ENCODE results near the gene CYFIP2. TPM values are rescaled to one million over a fixed set of nuclear protein-coding genes. Genes with fewer than 3 reads are reported as not detected.
A peak's percentile ranks its signal among the peaks of the same experiment; 100 is the strongest.

Gene CYFIP2
- total RNA-seq (2021; ENCODE audit: unreplicated experiment) (45.1 TPM), Bru-seq, nascent RNA (percentile 62 among the genes with signal in this experiment), BruChase-seq, experiment 1, labeled RNA remaining after a 6-hour chase (percentile 60 among the genes with signal in this experiment), BruChase-seq, experiment 2, labeled RNA remaining after a 2-hour chase (percentile 55 among the genes with signal in this experiment)
- polyA plus RNA-seq (2012) = 49.0 and 66.4 TPM in 2 replicates
- long read RNA-seq, full-length matches to known transcripts = 24 of 84 reads
- long read RNA-seq, partial matches to known transcripts = 36 of 84 reads
- long read RNA-seq, other reads (novel, unspliced or antisense) = 24 of 84 reads

DNA sequence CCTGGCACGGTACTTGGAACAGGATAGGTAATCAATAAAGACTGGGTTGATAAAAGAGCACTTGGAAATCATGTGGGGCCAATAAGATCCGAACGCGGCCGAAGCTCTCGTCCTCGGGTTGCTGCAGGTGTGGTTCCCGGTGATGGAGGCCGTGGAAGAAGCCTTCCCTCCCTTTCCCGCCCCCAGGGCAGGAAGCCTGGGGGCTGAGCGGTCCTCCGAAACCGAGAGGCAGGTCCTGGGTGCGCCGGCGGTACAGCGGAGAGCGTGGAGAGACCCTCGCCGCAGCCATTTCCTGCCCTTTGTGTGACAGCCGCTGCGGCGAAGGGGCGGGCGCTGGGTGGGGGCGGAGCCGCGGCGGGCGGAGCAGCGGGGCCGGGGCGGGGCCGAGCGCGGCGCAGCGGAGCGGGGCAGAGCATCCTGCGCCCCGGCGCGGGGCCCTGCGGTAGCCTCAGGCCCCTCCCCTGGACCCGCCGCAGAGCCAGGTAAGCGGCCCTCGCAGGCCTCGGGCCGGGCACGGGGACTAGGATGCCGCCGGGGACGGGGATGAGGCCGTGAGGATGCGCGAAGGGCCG is at the start of gene CYFIP2:
Gene CYFIP2 (plus strand): TSS at position 410 of the 572 bp plus-strand sequence. CDS start 19,239 bp downstream, outside the sequence.
- H4K20me1 ChIP-seq (ENCODE audit: insufficient read depth) = no peaks in the 10 kb centered on the region
- no peaks in the 10 kb centered on the region for H3K79me2 ChIP-seq (ENCODE audit: insufficient read depth, low read length)
- no TSS peak for BruUV-seq (replicated peaks)
- H3K4me1 ChIP-seq (ENCODE audit: control insufficient read depth in 1 of 2, insufficient read depth in 2 of 2, low read length in 2 of 2) = peaks cover 6 to 19% of the 10 kb centered on the region in 2 experiments; a peak in 3 of 4 replicates
- peak; percentile 47 for TF ChIP-seq POLR2AphosphoS5 (IDR thresholded peaks at IDR 0.05; ENCODE audit: low read depth, low read length)
- TF ChIP-seq EZH2 (IDR thresholded peaks at IDR 0.05) = no peak
- TF ChIP-seq YY1 (IDR thresholded peaks at IDR 0.05; ENCODE audit: extremely low read depth, insufficient replicate concordance, low read depth, low read length) = peak; percentile 64
- H3K9me2 ChIP-seq (ENCODE audit: insufficient read depth) = no peaks in the 10 kb centered on the region
- no peak for DNase-seq (ENCODE audit: low read depth, low spot score)
- H3K4me3 ChIP-seq (replicated peaks in 1 of 2; ENCODE audit: low read depth in 1 of 2, low read length in 2 of 2) = peak within 1 kb of the TSS; percentile 58 to 73
- CTCF ChIA-PET = interaction anchor here (1.7 kb wide), 1 partner anchor 12 kb away, joined by 5 read pairs; no protein-coding TSS in a partner anchor
- RAD21 ChIA-PET (ENCODE audit: low non-redundant PET in 1 of 2, low total read pairs in 2 of 2, uncharacterized antibody in 2 of 2, unreplicated experiment in 2 of 2) = no interaction called here
- H2AFZ ChIP-seq (ENCODE audit: low read depth, low read length, poor library complexity, severe bottlenecking) = peak within 1 kb of the TSS; percentile 92
- ATAC-seq = peak; percentile 96
- H3K36me3 ChIP-seq (ENCODE audit: control insufficient read depth in 1 of 2, insufficient read depth in 2 of 2, low read length in 2 of 2) = no peaks in the 10 kb centered on the region
- H3K27me3 ChIP-seq (ENCODE audit: insufficient read depth, low read length) = 0 out of 2 replicates have a peak, but pooled peaks cover 4% of the 10 kb centered on the region
- POLR2A ChIA-PET = interaction anchor here (0.6 kb wide), 1 partner anchor 29 kb away, joined by 3 read pairs; no protein-coding TSS in a partner anchor
- H3K9me3 ChIP-seq (ENCODE audit: control insufficient read depth in 1 of 2, insufficient read depth in 1 of 2, low read depth in 1 of 2, low read length in 2 of 2) = no peaks in the 10 kb centered on the region
- intact Hi-C loops (cut with micrococcal nuclease) = loop anchor here (10.0 kb wide), 1 partner anchor 121 kb away; the partner anchor contains the start of gene MED7
- H3K9ac ChIP-seq (ENCODE audit: low read length) = peak within 1 kb of the TSS; percentile 56
- H3K4me2 ChIP-seq (ENCODE audit: low read length) = peak within 1 kb of the TSS; percentile 94
- peak within 1 kb of the TSS; percentile 67 for H3K27ac ChIP-seq (ENCODE audit: low read depth, low read length)

DNA sequence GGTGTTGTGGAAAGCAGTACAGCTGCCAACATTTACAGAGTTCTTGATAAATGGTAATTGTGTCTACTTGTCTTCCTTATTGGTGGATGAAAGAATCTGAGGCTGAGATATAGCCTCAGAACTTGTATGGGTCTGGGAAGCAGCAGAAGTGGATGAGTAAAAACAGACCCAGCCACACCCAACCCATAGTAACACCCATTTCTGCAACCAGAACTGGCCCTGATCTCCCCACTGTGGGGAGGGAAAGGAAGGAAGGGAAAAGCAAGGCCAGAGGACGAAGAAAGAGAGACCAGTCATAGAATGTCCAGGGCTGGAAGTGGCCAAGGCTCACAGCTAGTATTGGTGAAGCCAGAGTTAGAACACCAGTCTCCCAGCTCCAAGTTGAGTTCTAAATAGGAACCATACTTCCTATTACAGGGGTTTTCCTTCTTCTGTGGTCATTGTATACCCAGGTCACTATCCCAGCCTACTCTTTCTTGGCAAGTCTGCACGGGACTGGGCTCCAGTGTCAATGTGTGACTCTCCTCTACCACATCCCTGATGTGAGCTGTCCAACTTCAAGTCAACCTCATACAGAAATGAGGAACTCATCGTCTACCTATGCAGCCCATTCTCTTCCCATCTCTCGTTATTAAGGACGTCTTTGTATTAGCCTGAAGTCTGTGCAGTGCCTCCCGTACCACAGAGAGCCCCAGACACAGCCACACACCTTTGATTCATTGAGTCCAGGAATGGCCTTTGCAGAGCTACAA is 49.4 kb upstream of the CYFIP2 start:
- DNase-seq (ENCODE audit: low read depth, low spot score) = no peak
- ChIA-PET CTCF (interaction anchor here (0.9 kb wide), 1 partner anchor 38 kb away, joined by 3 read pairs; no protein-coding TSS in a partner anchor), POLR2A (no interaction called here), RAD21 (ENCODE audit: low non-redundant PET in 1 of 2, low total read pairs in 2 of 2, uncharacterized antibody in 2 of 2, unreplicated experiment in 2 of 2) (no interaction called here)
- ATAC-seq = no peak
- Histone ChIP-seq H3K9me2 (ENCODE audit: insufficient read depth) (no peaks in the 10 kb centered on the region), H3K9ac (ENCODE audit: low read length) (no peak overlapping the region), H3K27me3 (ENCODE audit: insufficient read depth, low read length) (no peaks in the 10 kb centered on the region), H4K20me1 (ENCODE audit: insufficient read depth) (no peaks in the 10 kb centered on the region), H3K4me2 (ENCODE audit: low read length) (no peak overlapping the region), H3K79me2 (ENCODE audit: insufficient read depth, low read length) (no peaks in the 10 kb centered on the region), H3K9me3 (ENCODE audit: control insufficient read depth in 1 of 2, insufficient read depth in 1 of 2, low read depth in 1 of 2, low read length in 2 of 2) (no peaks in the 10 kb centered on the region), H3K4me1 (ENCODE audit: control insufficient read depth in 1 of 2, insufficient read depth in 2 of 2, low read length in 2 of 2) (peaks cover 0 to 3% of the 10 kb centered on the region in 2 experiments; a peak in 1 of 4 replicates), H3K36me3 (ENCODE audit: control insufficient read depth in 1 of 2, insufficient read depth in 2 of 2, low read length in 2 of 2) (no peaks in the 10 kb centered on the region), H2AFZ (ENCODE audit: low read depth, low read length, poor library complexity, severe bottlenecking) (no peak overlapping the region), H3K4me3 (replicated peaks in 1 of 2; ENCODE audit: low read depth in 1 of 2, low read length in 2 of 2) (no peak overlapping the region), H3K27ac (ENCODE audit: low read depth, low read length) (no peak overlapping the region)
- no peak for TF ChIP-seq ZFX (IDR thresholded peaks at IDR 0.05)
- TF ChIP-seq TCF7L2 (IDR thresholded peaks at IDR 0.05; ENCODE audit: borderline replicate concordance, extremely low read depth, insufficient read depth, insufficient read length) = no peak
- TF ChIP-seq, protein P1, sequence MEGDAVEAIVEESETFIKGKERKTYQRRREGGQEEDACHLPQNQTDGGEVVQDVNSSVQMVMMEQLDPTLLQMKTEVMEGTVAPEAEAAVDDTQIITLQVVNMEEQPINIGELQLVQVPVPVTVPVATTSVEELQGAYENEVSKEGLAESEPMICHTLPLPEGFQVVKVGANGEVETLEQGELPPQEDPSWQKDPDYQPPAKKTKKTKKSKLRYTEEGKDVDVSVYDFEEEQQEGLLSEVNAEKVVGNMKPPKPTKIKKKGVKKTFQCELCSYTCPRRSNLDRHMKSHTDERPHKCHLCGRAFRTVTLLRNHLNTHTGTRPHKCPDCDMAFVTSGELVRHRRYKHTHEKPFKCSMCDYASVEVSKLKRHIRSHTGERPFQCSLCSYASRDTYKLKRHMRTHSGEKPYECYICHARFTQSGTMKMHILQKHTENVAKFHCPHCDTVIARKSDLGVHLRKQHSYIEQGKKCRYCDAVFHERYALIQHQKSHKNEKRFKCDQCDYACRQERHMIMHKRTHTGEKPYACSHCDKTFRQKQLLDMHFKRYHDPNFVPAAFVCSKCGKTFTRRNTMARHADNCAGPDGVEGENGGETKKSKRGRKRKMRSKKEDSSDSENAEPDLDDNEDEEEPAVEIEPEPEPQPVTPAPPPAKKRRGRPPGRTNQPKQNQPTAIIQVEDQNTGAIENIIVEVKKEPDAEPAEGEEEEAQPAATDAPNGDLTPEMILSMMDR (IDR thresholded peaks at IDR 0.05 in 2 of 3, conservative IDR thresholded peaks at IDR 0.05 in 1 of 3; ENCODE audit: borderline replicate concordance in 1 of 3, insufficient read depth in 1 of 3, low read depth in 2 of 3, low read length in 2 of 3) = no peak
- no peak for TF ChIP-seq ZNF274 (IDR thresholded peaks at IDR 0.05; ENCODE audit: low read depth, low read length)
- TF ChIP-seq RAD21 (IDR thresholded peaks at IDR 0.05; ENCODE audit: low read depth) = no peak
- no TSS peak for BruUV-seq (replicated peaks)
- intact Hi-C loops (cut with micrococcal nuclease) = no loop called here

Measured in HCT116 (cell line).